Hepatocyte (in vitro differentiated cells): ENCODE results near the gene MED15.
"Not testable (repeated sequence)": the region's sequence is repeated elsewhere in the genome, so short reads cannot be mapped to it uniquely, and the experiment has no call there.

ENCODE experiments used
- CTCF ChIP-seq: fragments of 200-600 bp; sonication (generic); IDR thresholded peaks from 2 replicates; pipeline ENCODE4 v1.5.1; 2016; ENCODE audit warnings: antibody characterized with exemption, mild to moderate bottlenecking; ENCODE audit not compliant: poor library complexity
- EZH2 ChIP-seq: fragments of 200-600 bp; sonication (generic); IDR thresholded peaks from 2 replicates; pipeline ENCODE4 v1.6.1; 2016; ENCODE audit warnings: antibody characterized with exemption, mild to moderate bottlenecking, borderline replicate concordance

GRCh38 chr22:20619893-20620194, 112.4 kb downstream of the MED15 start:
- TF ChIP-seq CTCF, EZH2: not testable (repeated sequence)
